ENCODE data around the gene KCNQ2.

Gene KCNQ2

GRCh38 chr20:63432577-63433325 lies 39.7 kb downstream of the KCNQ2 start:
- no peak for FAIRE-seq

- FAIRE-seq = no peak
Observed at GRCh38 chr20:63431944-63432343, 40.5 kb downstream of the KCNQ2 start.

- no peak for FAIRE-seq
Observed at GRCh38 chr20:63430891-63431290, 41.6 kb downstream of the KCNQ2 start.

- FAIRE-seq = no peak
Observed at GRCh38 chr20:63429992-63430391, 42.5 kb downstream of the KCNQ2 start.

GRCh38 chr20:63428906-63429575 lies 43.4 kb downstream of the KCNQ2 start:
- no peak for FAIRE-seq

- no peak for FAIRE-seq
Observed at GRCh38 chr20:63427724-63428330, 44.6 kb downstream of the KCNQ2 start.

- no peak for FAIRE-seq
Observed at GRCh38 chr20:63427206-63427605, 45.2 kb downstream of the KCNQ2 start.

- FAIRE-seq = no peak
Observed at GRCh38 chr20:63425846-63426485, 46.5 kb downstream of the KCNQ2 start.

GRCh38 chr20:63424613-63425012 lies 47.8 kb downstream of the KCNQ2 start:
- no peak for FAIRE-seq

GRCh38 chr20:63423751-63424150 lies 48.7 kb downstream of the KCNQ2 start:
- no peak for FAIRE-seq

- FAIRE-seq = no peak
Observed at GRCh38 chr20:63422653-63423052, 49.8 kb downstream of the KCNQ2 start.

GRCh38 chr20:63421913-63422312 lies 50.5 kb downstream of the KCNQ2 start:
- FAIRE-seq = no peak

GRCh38 chr20:63421094-63421692 lies 51.3 kb downstream of the KCNQ2 start:
- no peak for FAIRE-seq

GRCh38 chr20:63420359-63421093 lies 51.9 kb downstream of the KCNQ2 start:
- FAIRE-seq = no peak

- FAIRE-seq = no peak
Observed at GRCh38 chr20:63419299-63419698, 53.2 kb downstream of the KCNQ2 start.

- no peak for FAIRE-seq
Observed at GRCh38 chr20:63418617-63419016, 53.8 kb downstream of the KCNQ2 start.

GRCh38 chr20:63417738-63418120 lies 54.7 kb downstream of the KCNQ2 start:
- FAIRE-seq = no peak

GRCh38 chr20:63417097-63417737 lies 55.2 kb downstream of the KCNQ2 start:
- FAIRE-seq = no peak

- FAIRE-seq = no peak
Observed at GRCh38 chr20:63416631-63417030, 55.8 kb downstream of the KCNQ2 start.

- no peak for FAIRE-seq
Observed at GRCh38 chr20:63415647-63416391, 56.6 kb downstream of the KCNQ2 start.

GRCh38 chr20:63414720-63415430 lies 57.6 kb downstream of the KCNQ2 start:
- no peak for FAIRE-seq
